Hematopoietic multipotent progenitor cell treated with erythropoietin and hydrocortisone succinate and interleukin-3 and kit ligand, for 6 days (in vitro differentiated cells): ENCODE measurements around the gene LMCD1.

Experiments
- DNase-seq: peaks from one replicate; pipeline ENCODE4 v3.0.0-alpha.2; 2015

LMCD1 gene

DNA sequence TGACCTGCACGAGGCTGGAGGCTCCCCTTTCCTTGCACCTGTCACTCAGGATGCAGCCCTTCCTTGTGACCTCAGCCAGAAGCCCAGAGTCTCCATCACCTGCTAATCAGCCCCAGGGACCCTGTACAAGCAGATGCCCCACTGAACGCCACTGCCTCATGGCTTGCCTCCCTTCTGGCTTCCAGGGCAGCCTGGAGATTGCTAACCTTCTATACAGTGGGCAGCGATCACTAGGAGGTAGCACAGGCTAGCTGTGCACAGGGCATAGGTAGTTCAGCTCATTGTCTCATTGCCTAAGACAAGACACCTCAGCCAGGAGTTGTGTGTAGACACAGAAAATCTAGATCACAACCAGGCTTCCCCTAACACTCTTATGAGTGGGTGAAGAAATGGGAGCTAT lies 93.6 kb downstream of the LMCD1 start:
- no peak for DNase-seq

DNA sequence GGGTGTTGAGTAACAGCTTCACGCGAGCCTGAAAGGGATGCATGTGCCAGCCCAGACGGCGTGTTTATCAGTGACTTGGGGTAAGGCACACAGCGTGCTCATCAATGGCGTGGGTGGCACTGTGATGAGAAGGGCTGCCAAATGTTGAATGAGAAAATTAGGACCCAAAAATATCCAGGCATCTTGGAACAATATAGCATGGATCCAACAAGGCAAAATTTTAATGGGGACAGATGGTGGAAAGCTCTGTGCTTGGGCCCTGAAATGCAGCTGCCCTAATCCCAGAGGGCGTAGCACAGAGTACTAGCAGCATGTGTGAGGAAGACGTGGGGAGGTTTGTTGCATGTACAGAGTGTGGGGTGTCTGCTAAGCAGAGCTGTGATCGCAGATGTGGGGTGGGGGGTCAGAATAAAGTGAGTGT lies 94.1 kb downstream of the LMCD1 start:
- DNase-seq, result no peak

DNA sequence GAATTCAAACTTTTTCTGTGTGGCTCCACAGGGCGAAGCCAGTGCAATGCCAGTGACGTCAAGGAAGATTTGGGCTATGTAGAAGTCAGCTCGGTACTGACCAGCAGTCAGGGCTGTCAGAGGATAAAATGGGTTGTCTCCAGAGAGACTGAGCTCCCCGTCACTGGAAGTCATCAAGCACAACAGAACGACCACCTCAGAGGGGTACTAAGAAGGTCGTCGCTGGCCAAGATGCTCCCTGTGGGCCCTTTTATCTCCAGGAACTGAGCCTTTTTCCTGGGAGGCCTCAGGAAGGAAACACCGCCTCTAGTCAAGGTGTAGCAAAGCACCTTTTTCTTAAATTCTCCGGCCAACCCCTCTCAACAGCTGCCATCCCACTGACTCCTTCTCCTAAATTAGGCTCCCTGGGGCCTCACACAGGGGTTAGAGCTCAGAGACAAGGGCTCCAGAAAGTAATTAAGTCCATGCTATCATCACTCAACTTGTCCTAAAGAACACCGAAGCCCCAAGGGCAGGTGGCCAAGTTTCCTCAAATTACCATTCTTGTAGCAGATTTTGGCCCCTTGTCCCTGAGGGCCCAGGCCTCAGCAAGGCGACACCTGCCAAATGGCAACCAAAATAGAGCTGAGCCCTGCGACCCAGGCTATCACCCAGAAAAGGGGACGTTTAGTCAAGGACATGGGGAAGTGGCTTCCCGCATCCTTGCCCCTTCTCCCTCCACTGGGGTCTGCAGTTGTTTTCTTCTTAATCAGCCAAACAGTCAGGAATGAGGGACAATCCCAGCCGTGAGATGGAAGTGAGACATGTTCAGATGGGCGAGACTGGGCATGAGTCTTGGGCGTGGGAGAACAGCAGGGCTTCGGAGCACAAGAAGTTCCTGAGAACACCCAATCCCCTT lies 94.9 kb downstream of the LMCD1 start:
- no peak for DNase-seq

DNA sequence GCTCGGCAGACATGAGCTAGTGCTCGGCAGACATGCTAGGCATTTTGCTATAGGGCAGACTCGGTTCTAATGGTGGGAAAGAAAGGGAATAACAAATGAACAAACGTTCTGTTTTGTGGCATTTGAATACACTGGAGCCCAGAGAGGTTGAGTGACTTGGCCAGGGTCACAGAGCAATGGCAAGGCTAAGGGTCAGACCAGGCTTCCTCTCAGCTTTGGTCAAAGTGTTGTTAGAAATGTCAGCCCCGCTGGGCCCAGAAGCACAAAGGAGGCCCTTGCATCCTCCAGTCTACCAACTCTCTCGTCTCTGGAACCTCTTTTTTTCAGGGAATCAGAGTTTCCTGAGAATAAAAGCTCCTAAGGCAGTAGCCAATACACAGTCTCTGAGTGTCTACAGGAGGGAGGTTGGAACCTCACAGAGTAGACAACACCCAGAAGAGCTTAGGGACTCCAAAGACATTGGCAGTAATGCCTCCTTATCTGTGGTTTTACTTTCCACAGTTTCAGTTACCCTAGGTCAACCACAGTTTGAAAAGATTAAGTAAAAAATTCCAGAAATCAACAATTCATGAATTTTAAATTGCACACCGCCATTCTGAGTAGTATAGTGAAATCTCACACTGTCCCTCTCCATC lies 95.7 kb downstream of the LMCD1 start:
- peak; percentile 64 for DNase-seq

DNA sequence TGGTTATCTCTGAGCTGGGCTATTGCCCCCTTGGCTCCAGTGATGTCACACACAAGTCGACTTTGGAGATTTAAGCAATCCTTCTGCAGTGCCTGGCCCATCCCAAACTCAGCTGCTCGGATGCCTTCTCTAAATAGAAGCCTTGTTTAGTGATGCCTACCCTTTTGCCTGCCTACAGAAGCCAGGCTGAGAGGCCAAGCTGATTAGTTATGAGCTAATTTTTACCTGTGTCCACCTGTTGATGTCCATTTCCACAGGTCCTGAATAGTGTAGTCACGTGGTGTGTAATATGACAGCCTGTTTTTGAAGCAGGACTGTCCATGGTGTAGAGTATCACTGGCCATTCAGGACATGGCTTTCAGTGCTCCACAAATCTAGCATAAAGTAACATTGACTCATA lies 97.5 kb downstream of the LMCD1 start:
- no peak for DNase-seq

DNA sequence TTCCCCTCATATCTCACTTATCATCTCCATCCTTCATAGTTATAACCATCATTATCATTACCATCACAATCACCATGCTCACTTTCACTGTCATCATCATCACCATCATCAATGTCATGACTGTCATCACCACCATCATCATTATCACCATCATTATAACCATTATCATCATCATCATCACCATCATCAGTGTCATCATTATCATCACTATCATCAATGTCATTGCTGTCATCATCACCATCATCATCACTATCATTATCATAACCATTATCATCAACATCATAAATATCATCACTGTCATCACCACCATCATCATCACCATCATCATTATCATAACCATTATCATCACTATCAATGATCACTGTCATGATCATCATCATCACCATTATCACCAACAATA lies 98.8 kb downstream of the LMCD1 start:
- DNase-seq, result no peak

DNA sequence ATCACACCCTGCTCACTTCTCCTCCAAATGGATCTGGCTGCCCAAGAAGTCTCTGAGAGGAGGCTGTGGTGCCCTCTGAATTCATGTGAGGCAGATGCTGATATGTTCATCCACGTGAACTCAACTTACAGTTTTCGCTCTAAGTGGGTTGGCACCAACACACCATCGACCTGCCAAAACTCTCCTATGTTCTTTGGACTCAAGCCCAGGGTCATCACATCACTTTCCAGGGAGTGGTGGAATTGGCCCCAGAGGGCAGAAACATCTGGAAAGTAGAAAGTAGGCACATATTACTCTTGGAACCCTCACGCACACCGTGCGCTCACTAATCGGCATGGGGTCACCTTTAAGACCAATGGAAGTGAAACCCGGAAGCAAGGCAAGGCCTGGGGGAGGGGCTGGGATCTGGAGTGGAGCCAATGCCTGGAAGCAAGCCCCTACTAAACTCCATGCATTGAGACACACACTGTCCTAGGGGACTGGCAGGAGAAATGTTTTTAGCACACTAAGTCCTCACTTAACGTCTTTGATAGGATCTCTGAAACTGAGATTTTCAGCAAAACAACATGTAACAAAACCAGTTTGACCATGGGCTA lies 101.6 kb downstream of the LMCD1 start:
- DNase-seq, result no peak

DNA sequence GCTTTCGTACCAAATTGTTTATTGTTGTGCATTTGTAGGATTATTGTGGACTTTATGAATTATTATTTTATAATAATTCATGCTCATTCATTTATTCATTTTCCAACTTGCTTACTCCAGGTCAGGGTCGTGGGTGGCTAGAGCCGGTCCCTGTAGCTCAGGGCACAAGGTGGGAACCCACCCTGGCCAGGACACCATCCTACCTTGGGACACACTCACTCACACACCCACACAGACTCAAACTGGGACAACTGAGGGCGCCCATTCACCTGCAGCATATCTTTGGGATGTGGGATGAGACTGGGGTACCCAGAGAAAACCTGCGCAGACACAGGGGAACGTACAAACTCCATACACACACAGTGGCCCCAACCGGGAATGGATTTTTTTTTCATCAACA lies 102.4 kb downstream of the LMCD1 start:
- no peak for DNase-seq

DNA sequence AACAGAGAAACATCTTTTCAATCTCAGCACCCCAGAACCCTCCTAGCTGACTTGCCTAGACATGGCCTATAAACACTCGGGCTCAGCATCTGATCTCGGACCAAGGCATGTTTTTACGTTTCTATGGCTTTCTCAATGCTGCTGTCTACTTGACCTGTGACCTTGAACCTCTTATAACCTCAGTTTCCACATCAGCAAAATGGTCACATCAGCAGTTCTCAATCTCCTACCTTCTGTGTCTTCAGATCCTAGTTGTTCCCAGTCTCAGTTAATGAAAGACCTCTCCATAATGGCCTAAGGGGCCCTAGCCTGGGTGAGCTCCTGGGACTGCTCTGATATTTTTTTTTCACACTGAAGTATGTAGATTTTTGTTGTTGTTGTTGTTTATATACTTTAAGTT lies 103.4 kb downstream of the LMCD1 start:
- DNase-seq, result no peak

DNA sequence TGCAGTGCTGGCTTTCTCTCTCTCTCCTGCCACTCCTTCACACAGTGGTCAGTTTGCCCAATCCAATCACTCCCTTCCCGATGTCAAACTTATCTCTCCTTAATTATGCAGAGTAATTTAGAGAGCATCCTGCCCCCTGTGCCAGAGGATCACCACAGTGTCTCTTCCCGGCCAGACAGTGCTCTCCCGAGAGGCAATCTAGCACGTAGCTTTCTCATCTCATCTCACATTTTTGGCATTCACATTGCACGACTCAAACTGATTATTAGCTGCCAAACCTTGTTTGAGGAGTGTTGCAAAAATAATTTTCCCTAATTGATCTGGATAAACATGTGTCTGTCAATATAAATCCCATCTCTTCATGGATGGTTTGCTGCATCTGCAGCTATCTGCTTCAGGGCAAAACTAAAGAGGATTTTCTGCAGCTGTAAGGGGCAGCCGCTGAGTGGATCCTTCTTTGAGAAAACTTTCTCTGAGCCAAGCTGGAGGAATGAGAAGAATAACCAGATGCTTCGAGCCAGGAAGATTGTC lies 105.1 kb downstream of the LMCD1 start:
- DNase-seq, result no peak

DNA sequence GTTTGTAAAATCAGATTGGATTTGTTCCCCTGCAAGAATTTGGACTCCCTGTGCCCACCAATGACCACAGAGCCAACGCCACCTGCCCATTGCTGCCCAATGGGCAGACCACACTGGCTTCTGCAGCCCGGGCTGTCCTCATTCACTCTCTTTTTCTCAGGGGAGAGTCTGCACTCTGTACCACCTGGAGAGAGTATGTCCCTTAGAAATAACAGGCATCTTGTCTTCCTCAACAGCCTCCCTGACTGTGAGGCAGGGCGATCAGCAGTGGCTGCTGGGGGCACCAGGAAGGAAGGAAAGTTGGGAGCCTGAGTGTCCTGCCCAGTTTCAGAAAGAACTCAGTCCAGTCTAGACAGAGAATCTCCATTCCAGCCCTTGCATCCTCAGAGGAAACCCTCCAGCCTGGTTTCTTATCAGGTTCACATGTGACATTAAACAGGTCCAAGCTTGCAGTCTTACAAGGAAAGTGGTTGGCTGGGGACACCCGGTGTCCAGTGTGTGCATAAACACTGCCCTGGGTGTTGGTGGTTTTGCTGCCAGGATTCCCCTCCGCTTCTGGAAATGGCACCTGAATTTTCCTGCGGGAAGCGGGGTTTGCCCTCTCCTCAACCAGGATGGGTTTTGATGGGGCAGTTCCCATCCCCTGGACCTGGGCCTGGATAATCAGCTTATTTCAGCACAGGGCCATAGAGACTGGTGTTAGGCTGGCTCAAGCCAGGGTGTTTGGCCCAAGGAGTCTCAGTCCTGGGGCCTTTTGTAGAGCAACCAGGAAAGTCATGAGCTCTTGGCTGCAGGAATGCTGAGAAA lies 105.8 kb downstream of the LMCD1 start:
- peak; percentile 53 for DNase-seq

DNA sequence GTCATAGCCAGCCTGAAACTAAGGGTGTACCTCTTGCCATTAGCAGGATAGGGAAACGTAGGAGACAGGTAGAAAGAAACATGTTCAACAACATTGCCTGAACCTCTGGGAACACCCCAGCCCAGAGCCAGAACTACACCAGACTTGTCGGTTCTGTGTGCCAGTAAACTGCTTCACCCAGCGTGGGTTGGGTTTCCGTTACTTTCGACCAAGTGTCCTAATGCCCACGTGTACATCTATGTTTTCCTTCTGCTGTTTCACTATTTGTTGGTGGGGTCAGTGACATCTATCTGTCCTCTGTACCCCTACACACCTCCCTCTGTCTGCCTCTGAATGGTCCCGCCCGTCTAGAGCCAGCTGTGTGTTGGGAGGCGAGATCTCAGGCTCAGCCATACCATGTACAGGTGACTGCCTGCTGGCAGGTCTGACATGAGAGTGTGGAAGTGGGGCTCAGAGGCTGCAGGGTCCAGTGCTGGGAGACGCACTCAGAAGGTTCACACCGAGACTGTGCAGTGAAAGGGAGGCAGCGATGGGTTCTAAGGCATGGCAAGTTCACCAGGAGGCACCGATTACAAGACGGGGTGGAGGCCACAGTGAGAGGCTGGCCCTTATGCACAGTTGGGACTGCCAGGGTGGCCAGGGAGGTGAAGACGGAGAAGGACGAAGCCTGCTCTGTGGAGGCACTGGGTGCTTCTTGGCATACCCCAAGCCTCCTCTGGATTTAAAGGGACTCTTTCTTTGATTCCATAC lies 106.6 kb downstream of the LMCD1 start:
- DNase-seq, result no peak

DNA sequence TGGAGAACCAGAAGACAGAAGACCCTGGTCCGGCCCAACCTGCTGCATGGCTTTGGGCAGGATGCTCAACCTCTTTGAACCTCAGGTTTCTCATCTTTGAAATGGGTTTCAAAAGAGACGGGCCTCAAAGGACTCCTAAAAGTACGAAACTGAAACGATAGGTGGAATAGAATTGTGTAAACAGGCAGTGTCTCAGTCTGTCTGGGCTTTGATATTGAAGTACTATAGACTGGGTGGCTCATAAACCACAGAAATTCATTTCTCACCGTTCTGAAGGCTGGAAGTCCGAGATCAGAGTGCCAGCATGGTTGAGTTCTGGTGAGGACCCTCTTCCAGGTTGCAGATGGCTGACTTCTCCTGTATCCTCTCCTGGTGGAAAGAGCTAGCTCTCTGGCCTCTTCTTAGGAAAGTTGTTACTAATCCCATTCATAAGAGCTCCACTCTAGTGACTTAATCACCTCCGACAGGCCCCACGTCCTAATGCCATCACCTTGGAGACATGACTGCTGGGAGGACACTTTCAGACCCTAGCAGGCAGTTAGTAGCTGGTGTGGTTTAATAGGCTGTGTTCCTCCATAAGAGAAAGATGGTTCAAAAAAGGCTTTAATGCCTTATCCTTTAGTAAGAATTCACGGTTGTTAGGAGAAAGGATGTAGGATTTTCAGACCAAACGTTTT lies 107.3 kb downstream of the LMCD1 start:
- no peak for DNase-seq

DNA sequence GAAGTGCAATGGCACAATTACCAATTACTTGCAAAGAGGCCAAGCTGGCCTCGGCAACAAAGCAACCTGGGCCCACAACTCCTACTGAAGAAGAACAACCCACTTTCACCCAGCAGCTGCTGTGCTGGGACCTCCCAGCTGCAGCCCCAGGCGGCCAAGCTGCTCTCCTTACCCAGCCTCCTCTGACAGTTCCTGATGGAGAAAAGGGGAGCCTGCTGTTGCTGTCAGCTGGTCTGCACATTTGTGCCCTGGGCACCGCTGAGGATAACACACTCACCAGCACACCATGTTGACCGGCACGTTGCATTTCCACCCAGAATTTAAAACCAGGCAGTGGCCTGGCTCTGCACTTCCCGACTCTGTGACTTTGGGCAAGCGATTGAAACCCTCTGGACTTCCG lies 109.3 kb downstream of the LMCD1 start:
- DNase-seq, result no peak

DNA sequence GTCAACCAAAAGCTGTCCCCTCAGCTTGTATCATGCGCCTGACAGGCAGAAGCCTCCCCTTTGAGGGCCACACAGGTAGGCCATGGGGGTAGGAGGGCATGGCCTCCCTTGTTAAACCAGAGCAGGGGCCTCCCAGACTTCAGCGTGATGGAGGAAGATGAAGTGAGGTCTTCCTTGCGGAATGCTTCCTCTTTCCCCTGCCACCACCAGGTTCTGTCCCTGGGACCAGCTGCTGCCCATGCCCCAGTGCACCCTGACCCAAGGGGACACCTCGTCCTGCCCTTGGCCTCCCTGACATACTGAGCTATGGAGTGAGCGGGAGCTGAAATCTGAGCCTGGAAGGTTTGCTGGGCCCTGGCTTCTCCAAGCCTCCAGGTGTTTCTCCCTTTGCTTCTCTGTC lies 116.3 kb downstream of the LMCD1 start:
- no peak for DNase-seq

DNA sequence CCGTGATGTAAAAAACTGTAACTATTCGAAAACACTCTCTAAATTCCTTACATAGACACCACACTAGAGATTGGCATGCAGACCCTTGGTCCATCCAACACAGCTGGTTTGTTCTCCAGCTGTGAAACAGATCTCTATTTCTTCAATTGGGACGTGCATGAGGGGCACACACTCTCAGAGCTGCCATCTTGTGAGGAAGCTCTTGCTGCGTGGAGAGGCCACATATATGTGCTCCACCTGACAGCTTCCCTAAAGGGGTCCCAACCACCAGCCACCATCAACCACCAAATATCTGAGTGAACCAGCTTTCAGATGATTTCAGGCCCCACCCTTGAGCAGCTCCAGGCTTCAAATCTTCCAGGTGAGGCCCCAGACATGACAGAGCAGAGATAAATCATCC lies 117.3 kb downstream of the LMCD1 start:
- DNase-seq, result no peak

DNA sequence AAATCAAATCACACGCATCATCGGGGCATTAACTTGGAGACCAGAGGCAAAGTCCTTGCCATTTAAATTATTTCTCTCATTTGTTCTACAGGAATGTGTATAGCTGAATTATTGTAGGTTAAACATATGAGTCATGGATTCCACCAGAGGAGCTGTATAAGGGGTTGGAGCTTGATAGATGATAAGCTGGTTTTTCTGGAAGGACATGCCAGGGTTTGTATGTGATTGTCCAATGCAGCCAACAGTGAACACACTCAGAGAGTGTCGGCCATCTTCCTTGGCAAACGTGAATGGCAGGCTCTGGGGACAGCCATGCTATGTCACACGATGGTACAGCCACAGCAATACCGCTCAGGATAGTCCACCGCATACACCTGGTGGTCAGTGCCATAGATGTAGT lies 117.9 kb downstream of the LMCD1 start:
- no peak for DNase-seq

DNA sequence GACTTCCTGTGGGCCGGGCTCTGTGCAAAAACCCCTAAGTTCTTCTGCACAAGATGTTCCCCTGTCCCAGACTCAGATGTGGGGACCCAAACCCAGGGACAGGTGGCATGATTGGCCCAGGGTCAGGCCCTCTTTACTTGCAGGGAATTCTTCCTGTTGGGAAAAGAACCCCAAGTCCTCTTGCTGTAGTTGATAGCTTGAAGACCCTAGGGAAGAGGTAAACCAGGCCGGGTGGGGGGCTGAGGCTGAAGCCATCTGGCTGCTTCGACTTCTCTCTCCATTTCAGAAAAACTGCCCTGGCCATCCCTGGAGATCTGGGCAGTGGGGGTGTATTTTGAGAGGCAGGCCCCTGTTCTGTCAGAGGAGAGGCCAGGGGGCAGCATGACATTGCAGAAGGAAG lies 119.5 kb downstream of the LMCD1 start:
- DNase-seq, result no peak

DNA sequence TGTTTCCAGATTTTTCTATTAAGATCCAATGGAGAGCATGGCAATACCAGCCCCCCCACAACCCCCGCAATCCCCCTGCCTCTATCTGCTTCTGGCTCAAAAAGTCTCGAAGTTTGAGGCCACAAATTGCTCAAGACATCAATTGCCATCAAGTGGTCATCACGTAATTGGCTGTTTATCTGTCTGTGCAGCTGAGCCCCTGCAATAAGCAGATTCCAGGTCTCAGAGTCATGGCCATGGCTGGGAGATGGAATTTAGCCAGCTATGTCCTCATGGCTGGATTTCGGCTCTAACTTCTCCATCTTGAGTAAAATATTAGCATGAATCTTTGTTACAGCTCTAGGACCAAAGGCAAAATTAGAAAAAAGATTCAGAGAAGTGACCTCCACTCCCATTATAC lies 120.2 kb downstream of the LMCD1 start:
- DNase-seq, result no peak

DNA sequence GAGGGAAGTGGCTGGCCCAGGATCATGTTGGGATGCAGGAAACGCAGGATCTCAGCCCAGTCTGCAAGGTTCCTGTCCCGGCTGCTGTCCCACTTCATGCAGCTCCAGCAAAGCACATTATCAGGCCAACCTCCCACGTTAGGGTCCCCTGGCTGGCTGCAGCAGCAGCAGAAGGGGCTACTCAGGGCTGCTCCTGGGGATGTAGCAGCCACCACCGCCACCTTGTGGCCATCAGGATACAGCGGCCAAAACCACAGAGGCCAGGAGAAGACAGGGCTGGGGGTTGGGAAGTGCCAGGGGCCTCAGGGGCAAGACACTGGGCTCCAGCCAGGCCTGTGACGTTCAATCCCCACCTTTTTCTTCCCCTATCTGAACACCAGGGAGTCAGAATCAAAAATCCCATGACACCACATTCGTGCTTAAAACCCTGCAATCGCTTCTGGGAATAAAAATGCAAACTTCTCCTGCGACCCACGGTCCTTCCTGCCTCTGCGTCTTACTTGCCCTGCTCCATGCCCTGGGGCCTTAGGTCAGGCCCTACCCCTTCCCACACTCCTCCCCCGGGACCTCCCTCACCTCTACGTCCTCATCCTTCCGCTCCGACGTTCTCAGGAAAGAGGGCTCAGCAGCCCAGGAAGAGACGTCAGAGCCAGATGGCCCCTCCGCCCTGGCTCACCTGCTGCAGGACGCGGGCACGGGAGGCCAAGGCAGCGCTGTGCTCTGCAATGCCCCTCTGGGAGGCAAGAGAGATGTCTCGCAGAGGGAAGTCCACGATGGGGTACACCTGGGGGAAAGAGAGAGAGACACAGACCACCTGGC lies 121.5 kb downstream of the LMCD1 start:
- DNase-seq, result peak; percentile 79

DNA sequence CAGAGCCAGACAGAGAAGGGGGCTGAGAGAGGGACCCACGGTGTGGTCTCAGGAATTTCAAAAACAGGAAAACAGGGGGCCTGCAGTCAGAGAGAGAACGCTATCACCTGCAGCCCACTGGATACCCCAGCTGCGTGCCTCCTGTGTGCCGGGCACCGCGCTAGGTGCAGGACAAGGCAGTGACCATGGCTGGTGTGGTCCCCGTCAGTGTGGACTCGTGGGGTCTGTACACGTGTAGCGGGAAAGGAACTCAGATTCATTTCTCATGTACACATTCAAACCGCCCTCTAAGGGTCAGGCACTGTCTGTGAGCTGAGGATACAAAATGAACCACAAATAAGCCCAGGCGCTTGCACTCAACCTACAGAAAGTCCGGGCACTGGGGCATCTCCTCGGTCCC lies 122.1 kb downstream of the LMCD1 start:
- DNase-seq, result no peak
